Measurements from ENCODE around the gene ABL1. TPM values are rescaled to one million over a fixed set of nuclear protein-coding genes. Genes with fewer than 3 reads are reported as not detected.
"Not testable (repeated sequence)": the region's sequence is repeated elsewhere in the genome, so short reads cannot be mapped to it uniquely, and the experiment has no call there.

ABL1 gene
- polyA plus RNA-seq, 1 donor, result 69.3 TPM

GRCh38 chr9:130904070-130905044, 69.3 kb downstream of the ABL1 start:
- no peak for DNase-seq

- no peak for DNase-seq
Measured at GRCh38 chr9:130905125-130905901, 70.3 kb downstream of the ABL1 start.

GRCh38 chr9:130905902-130906734, 71.1 kb downstream of the ABL1 start:
- no peak for DNase-seq

GRCh38 chr9:130906735-130907416, 71.8 kb downstream of the ABL1 start:
- no peak for DNase-seq

GRCh38 chr9:130908146-130908877, 73.3 kb downstream of the ABL1 start:
- DNase-seq, result no peak

- no peak for DNase-seq
Measured at GRCh38 chr9:130908878-130909355, 73.9 kb downstream of the ABL1 start.

- DNase-seq, result not testable (repeated sequence)
Measured at GRCh38 chr9:130910041-130910440, 75.0 kb downstream of the ABL1 start.

GRCh38 chr9:130910670-130911069, 75.6 kb downstream of the ABL1 start:
- DNase-seq, result not testable (repeated sequence)

GRCh38 chr9:130911254-130912049, 76.4 kb downstream of the ABL1 start:
- no peak for DNase-seq

- no peak for DNase-seq
Measured at GRCh38 chr9:130912932-130913598, 78.0 kb downstream of the ABL1 start.

- DNase-seq, result no peak
Measured at GRCh38 chr9:130913599-130914416, 78.8 kb downstream of the ABL1 start.

GRCh38 chr9:130914417-130915095, 79.5 kb downstream of the ABL1 start:
- no peak for DNase-seq

GRCh38 chr9:130915096-130915447, 80.0 kb downstream of the ABL1 start:
- no peak for DNase-seq

- no peak for DNase-seq
Measured at GRCh38 chr9:130917168-130917960, 82.3 kb downstream of the ABL1 start.

GRCh38 chr9:130918101-130918825, 83.2 kb downstream of the ABL1 start:
- no peak for DNase-seq

GRCh38 chr9:130918826-130919558, 83.9 kb downstream of the ABL1 start:
- no peak for DNase-seq
